Measurements from ENCODE around the gene ABCA6.
A peak's percentile ranks its signal among the peaks of the same experiment; 100 is the strongest.

Gene ABCA6

GRCh38 chr17:69141431-69142174 lies at the start of gene ABCA6:
TSS of gene ABCA6 (minus strand) at chr17:69141895. CDS start at chr17:69140703, 1,192 bp downstream.
- DNase-seq (ENCODE audit: low read depth) = peak; percentile 88
- peak within 1 kb of the TSS; percentile 45 for H3K4me3 ChIP-seq (ENCODE audit: low read depth, low read length)
- TF ChIP-seq CTCF (conservative IDR thresholded peaks at IDR 0.05; ENCODE audit: low read depth, low read length) = no peak

GRCh38 chr17:69188796-69189195 lies 47.1 kb upstream of the ABCA6 start:
- no peak for DNase-seq (ENCODE audit: low read depth)
- no peak for TF ChIP-seq CTCF (conservative IDR thresholded peaks at IDR 0.05; ENCODE audit: low read depth, low read length)
- no peak overlapping the region for H3K4me3 ChIP-seq (ENCODE audit: low read depth, low read length)

- DNase-seq (ENCODE audit: low read depth) = no peak
- no peak overlapping the region for H3K4me3 ChIP-seq (ENCODE audit: low read depth, low read length)
- no peak for TF ChIP-seq CTCF (conservative IDR thresholded peaks at IDR 0.05; ENCODE audit: low read depth, low read length)
Observed at GRCh38 chr17:69188064-69188463, 46.4 kb upstream of the ABCA6 start.

GRCh38 chr17:69187294-69187693 lies 45.6 kb upstream of the ABCA6 start:
- no peak overlapping the region for H3K4me3 ChIP-seq (ENCODE audit: low read depth, low read length)
- no peak for TF ChIP-seq CTCF (conservative IDR thresholded peaks at IDR 0.05; ENCODE audit: low read depth, low read length)
- DNase-seq (ENCODE audit: low read depth) = no peak

GRCh38 chr17:69179227-69179952 lies 37.7 kb upstream of the ABCA6 start:
- no peak overlapping the region for H3K4me3 ChIP-seq (ENCODE audit: low read depth, low read length)
- no peak for TF ChIP-seq CTCF (conservative IDR thresholded peaks at IDR 0.05; ENCODE audit: low read depth, low read length)
- peak; percentile 67 for DNase-seq (ENCODE audit: low read depth)

GRCh38 chr17:69176457-69176795 lies 34.7 kb upstream of the ABCA6 start:
- no peak overlapping the region for H3K4me3 ChIP-seq (ENCODE audit: low read depth, low read length)
- no peak for TF ChIP-seq CTCF (conservative IDR thresholded peaks at IDR 0.05; ENCODE audit: low read depth, low read length)
- no peak for DNase-seq (ENCODE audit: low read depth)

Data from choroid plexus epithelial cell (primary cell).